Prostate gland (tissue), 2 donors: ENCODE measurements around the gene DENND5A. TPM values are rescaled to one million over a fixed set of nuclear protein-coding genes. Genes with fewer than 3 reads are reported as not detected.

ENCODE experiments used
- DNase-seq: peaks from one replicate; pipeline ENCODE4 v3.0.0-alpha.2; 2019; ENCODE audit warnings: low spot score
- H3K27ac ChIP-seq, 2 donors: fragments of 200-600 bp; sonication (generic); 2 replicates each; pipeline ENCODE4 v1.5.1; 2017 to 2019
- H3K27me3 ChIP-seq: fragments of 200-600 bp; sonication (generic); replicated peaks from 2 replicates; pipeline ENCODE4 v1.5.1; 2019; ENCODE audit not compliant: insufficient read depth
- H3K36me3 ChIP-seq, 2 donors: fragments of 200-600 bp; sonication (generic); 1 replicate in 1 of 2; 2 replicates in 1 of 2; pipeline versions ENCODE4 v1.5.1 to v1.8.1; 2017 to 2019
- H3K4me1 ChIP-seq: fragments of 200-600 bp; sonication (generic); replicated peaks from 2 replicates; pipeline ENCODE4 v1.5.1; 2019
- H3K4me3 ChIP-seq, 2 donors: fragments of 200-600 bp; sonication (generic); 2 replicates each; pipeline ENCODE4 v1.5.1; 2017 to 2019
- H3K9me3 ChIP-seq: fragments of 200-600 bp; sonication (generic); 2 replicates; pipeline ENCODE4 v1.5.1; 2017
- CTCF ChIP-seq, 4 experiments: fragments of 200-600 bp in 2 of 4; fragments of 450-650 bp in 2 of 4; sonication (generic) in 2 of 4; IDR thresholded peaks; 1 replicate in 3 of 4; 2 replicates in 1 of 4; pipeline ENCODE4 v1.5.1; 2016 to 2019; ENCODE audit warnings: antibody characterized with exemption in 4 of 4, mild to moderate bottlenecking in 2 of 4, moderate library complexity in 2 of 4
- POLR2A ChIP-seq: fragments of 450-650 bp; IDR thresholded peaks from one replicate; pipeline ENCODE4 v1.6.1; 2016; ENCODE audit warnings: antibody characterized with exemption, mild to moderate bottlenecking
- POLR2AphosphoS5 ChIP-seq: sonication (generic); formaldehyde crosslinking; IDR thresholded peaks from one replicate; pipeline ENCODE4 v1.6.1; 2017; ENCODE audit warnings: antibody characterized with exemption
- WGBS: methylation state at CpG from one replicate; pipeline ENCODE4 v1.1.5; 2018; 5-methylcytosine and 5-hydroxymethylcytosine counted together
- intact Hi-C: fragments of 100-400 bp; cut with DNase I; formaldehyde crosslinking; loops from one replicate; pipeline ENCODE4 v1.14.2; 2022
- total RNA-seq, 2 donors: library from RNA; depleted of rRNA; stranded (reverse); fragments of >200 nt; gene quantifications; one replicate each; pipeline ENCODE4 v1.1.0, GENCODE V29; 2016

Gene DENND5A
- total RNA-seq, 2 donors from 2014 or later = 25.4 to 84.6 TPM

GRCh38 chr11:9304178-9304577 is 39.0 kb upstream of the DENND5A start:
- H3K4me3 ChIP-seq = no peak overlapping the region
- no peak overlapping the region for H3K27ac ChIP-seq
- intact Hi-C loops = no loop called here
- H3K4me1 ChIP-seq = no peaks in the 10 kb centered on the region
- no peaks in the 10 kb centered on the region for H3K9me3 ChIP-seq
- H3K27me3 ChIP-seq = no peaks in the 10 kb centered on the region
- no peaks in the 10 kb centered on the region for H3K36me3 ChIP-seq
- DNase-seq = no peak
- 81% methylated on average over 3 of the region's 3 CpGs for WGBS
- TF ChIP-seq POLR2AphosphoS5 (no peak), CTCF (IDR thresholded peaks at IDR 0.05) (no peak), POLR2A (no peak)

- Histone ChIP-seq H3K9me3 (no peaks in the 10 kb centered on the region), H3K27ac (no peak overlapping the region), H3K4me3 (no peak overlapping the region), H3K27me3 (no peaks in the 10 kb centered on the region), H3K36me3 (no peaks in the 10 kb centered on the region), H3K4me1 (no peaks in the 10 kb centered on the region)
- TF ChIP-seq CTCF (IDR thresholded peaks at IDR 0.05) (no peak), POLR2A (no peak)
- intact Hi-C loops = no loop called here
- 94% methylated on average over 3 of the region's 3 CpGs for WGBS
- DNase-seq = no peak
Measured at GRCh38 chr11:9302448-9302847, 37.3 kb upstream of the DENND5A start.

- Histone ChIP-seq H3K27ac (no peak overlapping the region), H3K4me3 (no peak overlapping the region), H3K9me3 (no peaks in the 10 kb centered on the region), H3K36me3 (no peaks in the 10 kb centered on the region), H3K4me1 (no peaks in the 10 kb centered on the region), H3K27me3 (no peaks in the 10 kb centered on the region)
- intact Hi-C loops = no loop called here
- no peak for TF ChIP-seq POLR2AphosphoS5
- TF ChIP-seq POLR2A = no peak
- TF ChIP-seq CTCF (IDR thresholded peaks at IDR 0.05) = no peak
- WGBS = 83% methylated on average over 10 of the region's 10 CpGs
- DNase-seq = no peak
Measured at GRCh38 chr11:9301720-9302119, 36.6 kb upstream of the DENND5A start.

- Histone ChIP-seq H3K9me3 (no peaks in the 10 kb centered on the region), H3K27me3 (no peaks in the 10 kb centered on the region), H3K27ac (no peak overlapping the region), H3K4me1 (no peaks in the 10 kb centered on the region), H3K4me3 (no peak overlapping the region), H3K36me3 (no peaks in the 10 kb centered on the region)
- no peak for TF ChIP-seq POLR2A
- no peak for TF ChIP-seq CTCF (IDR thresholded peaks at IDR 0.05)
- no peak for TF ChIP-seq POLR2AphosphoS5
- no peak for DNase-seq
- intact Hi-C loops = no loop called here
- WGBS = 94% methylated on average over 7 of the region's 7 CpGs
Measured at GRCh38 chr11:9293646-9294045, 28.5 kb upstream of the DENND5A start.

GRCh38 chr11:9285850-9286587 is 20.9 kb upstream of the DENND5A start:
- Histone ChIP-seq H3K9me3 (no peaks in the 10 kb centered on the region), H3K27me3 (no peaks in the 10 kb centered on the region), H3K27ac (no peak overlapping the region), H3K4me1 (no peaks in the 10 kb centered on the region), H3K4me3 (no peak overlapping the region), H3K36me3 (no peaks in the 10 kb centered on the region)
- no peak for DNase-seq
- intact Hi-C loops = no loop called here
- TF ChIP-seq POLR2A = no peak
- no peak for TF ChIP-seq POLR2AphosphoS5
- no peak for TF ChIP-seq CTCF (IDR thresholded peaks at IDR 0.05)
- WGBS = 90% methylated on average over 14 of the region's 14 CpGs
